ENCODE measurements around the gene KRTAP5-7. TPM values are rescaled to one million over a fixed set of nuclear protein-coding genes. Genes with fewer than 3 reads are reported as not detected.

KRTAP5-7 gene
- total RNA-seq: not detected in 2 replicates

GRCh38 chr11:71526796-71527575, at the start of gene KRTAP5-7:
KRTAP5-7 (plus strand) TSS chr11:71527267; CDS start chr11:71527301, 34 bp downstream.

GRCh38 chr11:71537977-71538665, 11.1 kb downstream of the KRTAP5-7 start, which contains the start of gene KRTAP5-8:
KRTAP5-8 (plus strand) TSS chr11:71538025; CDS start chr11:71538056, 31 bp downstream.

GRCh38 chr11:71548120-71548519, 21.1 kb downstream of the KRTAP5-7 start, which contains the start of gene KRTAP5-9:
KRTAP5-9 (plus strand) TSS chr11:71548420; CDS start chr11:71548658, 238 bp downstream.

GRCh38 chr11:71565263-71565662, 38.2 kb downstream of the KRTAP5-7 start, which contains the start of gene KRTAP5-10:
KRTAP5-10 (plus strand) TSS chr11:71565563; CDS start chr11:71565588, 25 bp downstream.

Other genes starting within 250 kb of the KRTAP5-7 start
- 142 and 148 TPM in 2 replicates for gene DHCR7, start 78.9 kb upstream of the KRTAP5-7 start, total RNA-seq
- gene NADSYN1, start 74.1 kb upstream of the KRTAP5-7 start, total RNA-seq: 31.8 and 45.2 TPM in 2 replicates
- not detected in 2 replicates for gene KRTAP5-8, start 10.8 kb downstream of the KRTAP5-7 start, total RNA-seq
- gene KRTAP5-9, start 21.2 kb downstream of the KRTAP5-7 start, total RNA-seq: not detected in 2 replicates
- not detected in 2 replicates for gene KRTAP5-10, start 38.3 kb downstream of the KRTAP5-7 start, total RNA-seq
- not detected in 2 replicates for gene KRTAP5-11, start 55.6 kb downstream of the KRTAP5-7 start, total RNA-seq

Measured in hair follicular keratinocyte (primary cell).